Astrocyte (in vitro differentiated cells and primary cell): Measurements from ENCODE around the gene KMT2C.

Source experiments
- CTCF ChIP-seq: IDR thresholded peaks from 2 replicates; pipeline ENCODE4 v1.5.1; 2011; ENCODE audit warnings: low read depth, mild to moderate bottlenecking, inconsistent platforms, low read length, moderate library complexity; ENCODE audit not compliant: insufficient read depth
- EZH2 ChIP-seq: IDR thresholded peaks from 2 replicates; pipeline ENCODE4 v1.6.1; 2012; ENCODE audit warnings: mild to moderate bottlenecking, low read length, inconsistent platforms; ENCODE audit not compliant: insufficient read depth

DNA sequence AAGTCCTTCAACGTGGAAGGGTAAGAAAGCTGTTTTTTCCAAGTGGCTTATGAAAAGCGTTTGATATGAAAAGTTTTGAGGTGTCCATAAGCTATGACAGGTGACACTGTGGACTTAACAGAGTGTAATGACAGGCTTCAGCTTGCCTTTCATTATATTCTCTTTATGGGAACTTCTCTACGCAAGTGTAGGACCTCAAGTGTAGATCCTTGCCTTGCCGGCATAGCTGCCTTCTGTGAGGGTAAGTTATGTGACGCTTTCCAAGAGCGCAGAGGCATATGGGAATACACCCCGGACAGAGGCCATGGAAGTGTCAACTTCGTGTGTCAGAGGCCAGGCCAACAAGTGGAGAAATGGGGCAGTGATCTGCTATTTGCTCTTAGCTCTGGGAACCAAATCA is 318.4 kb downstream of the KMT2C start:
- TF ChIP-seq CTCF (no peak), EZH2 (no peak)
